GM12875 (cell line): Measurements from ENCODE around the gene WDR37.

Experiments used
- H3K4me3 ChIP-seq: one replicate; pipeline ENCODE4 v1.5.1; 2011; ENCODE audit warnings: low read depth, low read length, control low read depth
- TF ChIP-seq, protein P1 (sequence below): IDR thresholded peaks from 2 replicates; pipeline ENCODE4 v1.5.1; 2011; ENCODE audit warnings: low read depth, mild to moderate bottlenecking, control low read depth, inconsistent platforms, low read length, moderate library complexity, borderline replicate concordance; ENCODE audit not compliant: insufficient read depth

WDR37 gene

DNA sequence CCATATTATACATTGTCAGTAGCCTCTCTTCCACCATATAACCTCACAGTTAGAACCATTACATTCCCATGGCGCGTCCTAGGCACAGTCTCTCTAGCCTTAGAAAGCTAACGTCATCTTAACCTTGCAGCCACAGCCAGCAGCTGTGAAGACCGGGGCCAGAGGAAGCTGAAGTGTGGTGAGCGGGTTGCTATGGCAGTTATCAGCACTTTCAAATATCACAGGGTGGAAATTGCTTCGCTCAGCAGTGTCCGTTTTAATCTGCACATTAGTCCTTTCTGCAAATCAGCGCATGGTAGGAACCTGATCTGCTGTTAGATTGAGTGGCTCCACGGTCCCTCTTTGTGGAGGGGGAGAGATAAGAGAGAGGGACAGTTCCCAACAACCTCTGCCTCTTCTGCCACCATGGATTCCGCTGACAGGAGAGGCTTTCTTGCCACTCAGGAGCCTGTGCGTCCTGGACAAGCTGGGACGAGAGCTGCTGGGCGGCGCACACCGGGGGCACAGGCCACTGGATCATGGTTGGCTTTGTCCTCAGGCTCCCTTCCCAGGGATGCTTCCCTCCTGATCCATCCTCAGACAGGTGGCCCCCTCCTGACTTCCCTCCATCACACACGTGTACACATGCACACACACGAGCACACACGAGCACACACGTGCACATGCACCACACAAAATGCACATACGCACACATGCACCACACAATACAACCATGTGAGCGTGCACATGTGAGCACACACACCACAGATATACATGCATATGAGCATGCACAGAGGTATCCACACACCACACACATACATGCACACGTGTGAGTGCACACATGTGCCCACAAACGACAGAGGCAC, 93.8 kb downstream of the WDR37 start:
- H3K4me3 ChIP-seq = no peak overlapping the region
- TF ChIP-seq, protein P1, sequence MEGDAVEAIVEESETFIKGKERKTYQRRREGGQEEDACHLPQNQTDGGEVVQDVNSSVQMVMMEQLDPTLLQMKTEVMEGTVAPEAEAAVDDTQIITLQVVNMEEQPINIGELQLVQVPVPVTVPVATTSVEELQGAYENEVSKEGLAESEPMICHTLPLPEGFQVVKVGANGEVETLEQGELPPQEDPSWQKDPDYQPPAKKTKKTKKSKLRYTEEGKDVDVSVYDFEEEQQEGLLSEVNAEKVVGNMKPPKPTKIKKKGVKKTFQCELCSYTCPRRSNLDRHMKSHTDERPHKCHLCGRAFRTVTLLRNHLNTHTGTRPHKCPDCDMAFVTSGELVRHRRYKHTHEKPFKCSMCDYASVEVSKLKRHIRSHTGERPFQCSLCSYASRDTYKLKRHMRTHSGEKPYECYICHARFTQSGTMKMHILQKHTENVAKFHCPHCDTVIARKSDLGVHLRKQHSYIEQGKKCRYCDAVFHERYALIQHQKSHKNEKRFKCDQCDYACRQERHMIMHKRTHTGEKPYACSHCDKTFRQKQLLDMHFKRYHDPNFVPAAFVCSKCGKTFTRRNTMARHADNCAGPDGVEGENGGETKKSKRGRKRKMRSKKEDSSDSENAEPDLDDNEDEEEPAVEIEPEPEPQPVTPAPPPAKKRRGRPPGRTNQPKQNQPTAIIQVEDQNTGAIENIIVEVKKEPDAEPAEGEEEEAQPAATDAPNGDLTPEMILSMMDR = no peak

DNA sequence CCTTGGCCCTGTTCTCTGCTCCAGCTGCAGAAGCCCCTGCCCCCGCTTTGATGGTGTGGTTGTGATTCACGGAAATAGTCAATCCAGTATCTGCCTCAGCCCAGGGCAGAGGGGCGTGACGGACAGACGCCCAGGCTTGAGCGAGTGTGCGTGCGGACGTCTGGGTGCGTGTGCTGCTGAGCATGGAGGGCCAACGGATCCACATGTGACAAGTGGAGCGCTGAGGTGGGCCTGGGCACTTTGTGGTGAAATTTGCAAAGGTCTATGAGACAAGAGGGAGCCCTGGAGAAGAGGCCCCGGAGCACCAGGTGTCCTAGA, 94.4 kb downstream of the WDR37 start:
- TF ChIP-seq, protein P1 = no peak
- no peak overlapping the region for H3K4me3 ChIP-seq

DNA sequence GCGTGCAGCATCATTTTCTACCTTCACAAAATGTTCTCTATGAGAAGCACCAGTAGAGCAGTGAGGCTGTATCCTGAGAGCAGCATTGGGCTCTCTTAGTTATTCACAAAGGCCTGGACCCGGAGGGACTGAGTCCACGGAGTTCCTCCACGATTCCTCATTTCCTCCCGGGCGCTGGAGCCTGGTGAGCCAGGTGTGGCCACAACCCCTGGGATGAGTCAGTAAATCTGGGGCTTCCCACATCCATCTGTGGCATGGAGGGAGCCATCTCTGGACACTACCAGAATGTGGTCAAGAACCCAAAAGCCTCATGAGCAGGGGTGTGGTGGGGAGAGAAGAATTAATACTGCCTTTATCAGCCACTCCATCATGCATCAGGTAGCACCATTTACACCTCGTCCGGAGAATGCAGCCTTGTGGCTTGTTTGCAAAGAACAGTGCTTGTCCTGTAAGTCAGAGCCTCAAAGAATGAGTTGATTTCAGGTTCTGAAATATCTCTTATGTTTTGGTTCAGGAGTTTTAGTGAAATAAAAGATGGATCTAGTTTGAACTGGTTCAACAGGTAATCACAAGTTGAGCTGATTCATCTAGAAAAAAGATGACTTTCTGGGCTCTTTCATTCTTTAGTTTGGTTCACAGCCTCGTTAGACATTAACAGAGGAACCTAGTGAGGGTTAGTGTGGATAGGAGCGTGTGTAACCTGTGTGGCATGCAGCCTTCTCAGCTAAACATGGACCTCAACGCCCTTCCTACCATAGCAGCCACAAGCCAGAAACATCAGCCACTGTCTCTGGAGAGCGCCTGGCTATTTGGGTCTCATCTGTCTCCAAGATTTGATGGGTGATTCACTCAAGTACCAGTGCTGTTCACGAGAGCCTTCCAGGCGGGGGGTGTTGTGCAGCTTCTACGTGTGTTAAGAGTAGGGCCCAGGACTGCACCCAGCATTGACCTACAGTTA, 95.2 kb downstream of the WDR37 start:
- TF ChIP-seq, protein P1 = no peak
- H3K4me3 ChIP-seq = no peak overlapping the region

DNA sequence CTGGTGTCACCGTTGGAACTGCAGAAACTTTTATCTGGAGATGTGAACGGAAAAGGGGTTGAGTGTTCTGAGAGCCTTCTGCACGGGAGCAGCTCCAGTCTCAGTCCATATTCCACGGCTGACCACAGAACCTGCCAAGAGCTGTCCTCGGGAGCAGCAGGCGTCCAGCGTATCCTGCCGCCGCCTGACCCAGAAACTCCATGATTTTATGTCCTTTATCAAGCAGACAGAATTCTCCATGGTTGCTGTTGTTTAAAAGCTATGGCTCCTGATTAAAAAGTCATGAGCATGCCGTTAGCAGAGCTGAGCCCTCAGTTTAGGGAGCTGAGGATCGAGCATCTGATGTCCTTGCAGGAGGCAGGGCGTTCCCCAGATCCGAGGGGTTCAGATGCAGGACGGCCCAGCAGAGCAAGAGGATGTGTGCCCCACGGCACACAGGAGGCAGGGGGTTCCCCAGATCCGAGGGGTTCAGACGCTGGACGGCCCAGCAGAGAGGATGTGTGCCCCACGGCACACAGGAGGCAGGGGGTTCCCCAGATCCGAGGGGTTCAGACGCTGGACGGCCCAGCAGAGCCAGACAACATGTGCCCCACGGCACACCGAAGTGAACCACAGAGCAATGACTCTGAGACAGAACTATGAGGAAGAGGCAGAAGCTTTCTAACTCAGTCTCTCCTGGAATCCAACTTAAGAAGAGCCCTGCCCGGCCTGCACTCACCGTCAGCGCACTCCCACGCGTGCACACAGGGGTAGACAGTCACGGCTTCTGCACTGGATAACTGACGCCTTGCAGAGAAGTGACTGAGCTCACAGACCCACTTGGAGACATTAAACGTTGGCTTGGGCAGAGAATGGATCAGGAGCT, 96.4 kb downstream of the WDR37 start:
- TF ChIP-seq, protein P1 = no peak
- no peak overlapping the region for H3K4me3 ChIP-seq

DNA sequence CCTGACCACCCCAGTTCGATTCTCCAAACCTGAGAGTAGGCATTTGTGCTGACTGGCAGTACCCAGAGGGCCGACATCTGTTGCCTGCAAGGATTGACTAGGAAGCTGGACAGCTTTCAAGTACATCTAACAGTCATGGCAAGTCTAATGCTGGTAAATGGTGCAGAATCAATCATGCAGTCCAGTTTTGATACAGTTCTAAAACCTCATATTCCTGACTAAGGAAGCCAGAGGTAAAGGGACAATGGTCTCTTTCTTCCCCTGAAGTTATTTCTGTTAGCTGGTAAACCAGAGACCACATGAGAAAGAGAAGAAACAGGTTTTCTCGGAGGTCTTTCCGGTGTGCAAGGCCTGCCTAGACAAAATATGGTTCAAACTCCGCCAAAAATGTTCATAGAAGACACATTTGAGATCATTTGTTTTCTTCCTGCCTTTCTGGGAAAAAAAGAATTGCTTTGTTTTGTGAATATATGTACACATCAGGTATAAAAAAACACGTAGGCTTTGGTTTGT, 97.1 kb downstream of the WDR37 start:
- no peak overlapping the region for H3K4me3 ChIP-seq
- TF ChIP-seq, protein P1 = no peak

DNA sequence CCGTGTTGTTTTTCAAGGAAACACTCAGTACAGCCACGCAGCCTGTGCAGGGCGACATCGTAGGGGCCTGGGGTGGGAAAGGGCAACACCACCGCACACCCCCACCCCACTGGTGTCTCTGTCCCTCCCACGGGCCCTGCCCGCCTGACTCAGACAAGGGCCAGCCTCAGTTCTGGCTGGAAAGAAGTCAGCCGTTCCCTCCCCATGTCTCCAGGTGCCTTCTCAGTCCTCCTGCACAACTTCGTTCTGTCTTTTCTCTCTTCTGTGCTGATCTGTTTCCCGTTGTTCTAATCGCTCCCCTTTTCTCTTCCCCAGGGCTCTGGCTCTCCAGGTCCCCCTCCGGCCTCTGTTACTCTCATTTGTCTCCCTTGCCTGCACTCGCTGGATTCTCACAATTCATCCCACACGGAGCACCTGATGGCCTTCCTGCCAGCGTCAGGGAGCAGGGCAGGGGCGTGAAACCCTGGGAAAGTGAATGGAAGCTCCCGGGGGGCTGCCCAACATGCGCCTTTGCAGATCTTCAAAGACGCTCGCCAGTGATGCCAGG, 97.7 kb downstream of the WDR37 start:
- TF ChIP-seq, protein P1 = no peak
- no peak overlapping the region for H3K4me3 ChIP-seq
